Mucosa of stomach (tissue), 1 donor: ENCODE measurements around the gene B3GNT7.

ENCODE experiments used
- H3K27me3 ChIP-seq: one replicate; pipeline ENCODE4 v1.7.0; 2013; ENCODE audit warnings: mild to moderate bottlenecking, low read length; ENCODE audit not compliant: control insufficient read depth, insufficient read depth
- H3K36me3 ChIP-seq: one replicate; pipeline ENCODE4 v1.7.0; 2013; ENCODE audit warnings: low read length; ENCODE audit not compliant: control insufficient read depth, insufficient read depth
- H3K4me1 ChIP-seq: one replicate; pipeline ENCODE4 v1.7.0; 2013; ENCODE audit warnings: mild to moderate bottlenecking, low read length; ENCODE audit not compliant: control insufficient read depth, insufficient read depth
- H3K4me3 ChIP-seq: one replicate; pipeline ENCODE4 v1.7.0; 2013; ENCODE audit warnings: low read length
- H3K9ac ChIP-seq: one replicate; pipeline ENCODE4 v1.7.0; 2013; ENCODE audit warnings: mild to moderate bottlenecking, low read length, moderate library complexity
- H3K9me3 ChIP-seq: one replicate; pipeline ENCODE4 v1.7.0; 2013; ENCODE audit warnings: mild to moderate bottlenecking, low read length, moderate library complexity; ENCODE audit not compliant: control insufficient read depth
- donor health status: Pancreatic carcinoma.

The B3GNT7 gene

GRCh38 chr2:231380307-231380706 lies 15.2 kb upstream of the B3GNT7 start:
- H3K4me3 ChIP-seq = no peak overlapping the region
- H3K36me3 ChIP-seq = no peaks in the 10 kb centered on the region
- peaks cover 4% of the 10 kb centered on the region for H3K9me3 ChIP-seq
- no peak overlapping the region for H3K9ac ChIP-seq
- peaks cover 56% of the 10 kb centered on the region for H3K4me1 ChIP-seq
- H3K27me3 ChIP-seq = no peaks in the 10 kb centered on the region

- Histone ChIP-seq H3K4me1 (peaks cover 51% of the 10 kb centered on the region), H3K9me3 (peaks cover 4% of the 10 kb centered on the region), H3K36me3 (no peaks in the 10 kb centered on the region), H3K27me3 (no peaks in the 10 kb centered on the region), H3K9ac (no peak overlapping the region), H3K4me3 (no peak overlapping the region)
Observed at GRCh38 chr2:231380991-231381847, 14.3 kb upstream of the B3GNT7 start.

- Histone ChIP-seq H3K27me3 (no peaks in the 10 kb centered on the region), H3K4me3 (no peak overlapping the region), H3K36me3 (no peaks in the 10 kb centered on the region), H3K9ac (no peak overlapping the region), H3K4me1 (peaks cover 49% of the 10 kb centered on the region), H3K9me3 (peaks cover 4% of the 10 kb centered on the region)
Observed at GRCh38 chr2:231382116-231382515, 13.4 kb upstream of the B3GNT7 start.

- no peak overlapping the region for H3K4me3 ChIP-seq
- peaks cover 4% of the 10 kb centered on the region for H3K9me3 ChIP-seq
- peaks cover 42% of the 10 kb centered on the region for H3K4me1 ChIP-seq
- H3K9ac ChIP-seq = no peak overlapping the region
- no peaks in the 10 kb centered on the region for H3K27me3 ChIP-seq
- H3K36me3 ChIP-seq = no peaks in the 10 kb centered on the region
Observed at GRCh38 chr2:231383416-231384108, 11.9 kb upstream of the B3GNT7 start.

- Histone ChIP-seq H3K4me3 (no peak overlapping the region), H3K27me3 (no peaks in the 10 kb centered on the region), H3K4me1 (peaks cover 42% of the 10 kb centered on the region), H3K36me3 (no peaks in the 10 kb centered on the region), H3K9ac (no peak overlapping the region), H3K9me3 (peaks cover 4% of the 10 kb centered on the region)
Observed at GRCh38 chr2:231384109-231384435, 11.4 kb upstream of the B3GNT7 start.

GRCh38 chr2:231384970-231385369 lies 10.5 kb upstream of the B3GNT7 start:
- Histone ChIP-seq H3K36me3 (no peaks in the 10 kb centered on the region), H3K9me3 (peaks cover 4% of the 10 kb centered on the region), H3K27me3 (no peaks in the 10 kb centered on the region), H3K4me3 (no peak overlapping the region), H3K9ac (no peak overlapping the region), H3K4me1 (peaks cover 34% of the 10 kb centered on the region)

- no peaks in the 10 kb centered on the region for H3K36me3 ChIP-seq
- H3K9ac ChIP-seq = no peak overlapping the region
- H3K4me3 ChIP-seq = no peak overlapping the region
- no peaks in the 10 kb centered on the region for H3K27me3 ChIP-seq
- H3K4me1 ChIP-seq = peaks cover 29% of the 10 kb centered on the region
- H3K9me3 ChIP-seq = peaks cover 4% of the 10 kb centered on the region
Observed at GRCh38 chr2:231385429-231385828, 10.1 kb upstream of the B3GNT7 start.

GRCh38 chr2:231386446-231386845 lies 9.1 kb upstream of the B3GNT7 start:
- H3K27me3 ChIP-seq = no peaks in the 10 kb centered on the region
- no peak overlapping the region for H3K4me3 ChIP-seq
- no peak overlapping the region for H3K9ac ChIP-seq
- H3K9me3 ChIP-seq = peaks cover 4% of the 10 kb centered on the region
- no peaks in the 10 kb centered on the region for H3K36me3 ChIP-seq
- H3K4me1 ChIP-seq = peaks cover 26% of the 10 kb centered on the region

- Histone ChIP-seq H3K27me3 (no peaks in the 10 kb centered on the region), H3K36me3 (no peaks in the 10 kb centered on the region), H3K9me3 (peaks cover 4% of the 10 kb centered on the region), H3K4me1 (peaks cover 22% of the 10 kb centered on the region), H3K9ac (peak overlapping the region; percentile 58), H3K4me3 (no peak overlapping the region)
Observed at GRCh38 chr2:231387904-231388724, 7.4 kb upstream of the B3GNT7 start.

GRCh38 chr2:231388725-231389346 lies 6.7 kb upstream of the B3GNT7 start:
- Histone ChIP-seq H3K36me3 (no peaks in the 10 kb centered on the region), H3K9me3 (peaks cover 4% of the 10 kb centered on the region), H3K27me3 (no peaks in the 10 kb centered on the region), H3K4me1 (peaks cover 15% of the 10 kb centered on the region), H3K4me3 (no peak overlapping the region), H3K9ac (peak overlapping the region; percentile 58)

GRCh38 chr2:231390667-231391066 lies 4.8 kb upstream of the B3GNT7 start:
- H3K9me3 ChIP-seq = no peaks in the 10 kb centered on the region
- no peaks in the 10 kb centered on the region for H3K36me3 ChIP-seq
- peaks cover 6% of the 10 kb centered on the region for H3K27me3 ChIP-seq
- H3K9ac ChIP-seq = no peak overlapping the region
- peaks cover 21% of the 10 kb centered on the region for H3K4me1 ChIP-seq
- no peak overlapping the region for H3K4me3 ChIP-seq
